ENCODE results near the gene MIPOL1.

GRCh38 chr14:37546621-37547447 lies 349.1 kb downstream of the MIPOL1 start:
- TF ChIP-seq CTCF (conservative IDR thresholded peaks at IDR 0.05; ENCODE audit: low read depth in 2 of 2): no peak
- TF ChIP-seq POLR2AphosphoS5 (IDR thresholded peaks at IDR 0.05; ENCODE audit: low read depth): no peak
- TF ChIP-seq ZNF331 (CRISPR knock-in tag; IDR thresholded peaks at IDR 0.05; ENCODE audit: low read depth): no peak
- no peak for TF ChIP-seq REST (IDR thresholded peaks at IDR 0.05; ENCODE audit: unreplicated experiment)
- TF ChIP-seq EZH2 (IDR thresholded peaks at IDR 0.05; ENCODE audit: low read depth, unreplicated experiment): no peak
- TF ChIP-seq EZH2phosphoT487 (IDR thresholded peaks at IDR 0.05; ENCODE audit: unreplicated experiment): no peak

Measured in GM23338 (cell line).